ENCODE data around the gene RPL36A. TPM values are rescaled to one million over a fixed set of nuclear protein-coding genes. Genes with fewer than 3 reads are reported as not detected.
A peak's percentile ranks its signal among the peaks of the same experiment; 100 is the strongest.

Gene RPL36A
- total and polyA plus RNA-seq, 10 of the 15 experiments (the other 5 are each of a cell fraction or from before 2014, with no cell fraction given), result 425 to 4,528 (median 3,270) TPM

- TF ChIP-seq ZNF207 (IDR thresholded peaks at IDR 0.05; ENCODE audit: borderline replicate concordance) (no peak), MEF2A (IDR thresholded peaks at IDR 0.05; ENCODE audit: insufficient read depth, low read depth, low read length) (no peak), ZNF384 (IDR thresholded peaks at IDR 0.05; ENCODE audit: borderline replicate concordance, low read depth, low read length) (no peak), SPI1 (IDR thresholded peaks at IDR 0.05; ENCODE audit: borderline replicate concordance, insufficient read depth, low read depth, low read length) (no peak), CBX3 (IDR thresholded peaks at IDR 0.05; ENCODE audit: borderline replicate concordance, low read depth) (no peak), ETV6 (conservative IDR thresholded peaks at IDR 0.05 in 1 of 2, IDR thresholded peaks at IDR 0.05 in 1 of 2; ENCODE audit: borderline replicate concordance in 1 of 2, low read depth in 1 of 2) (no peak), SMAD5 (IDR thresholded peaks at IDR 0.05; ENCODE audit: low read depth) (peak; percentile 80; the same call in 1 of the 2 replicates), IKZF1 (conservative IDR thresholded peaks at IDR 0.05) (peak; percentile 40), LARP7 (IDR thresholded peaks at IDR 0.05) (no peak; the same call in 1 of the 2 replicates), IRF4 (IDR thresholded peaks at IDR 0.05; ENCODE audit: low read depth, low read length) (no peak), RBBP5 (conservative IDR thresholded peaks at IDR 0.05) (no peak), CBFB (IDR thresholded peaks at IDR 0.05; ENCODE audit: low read depth) (peak; percentile 36; the same call in 1 of the 2 replicates), HCFC1 (IDR thresholded peaks at IDR 0.05; ENCODE audit: low read length) (no peak), TCF3 (IDR thresholded peaks at IDR 0.05; ENCODE audit: borderline replicate concordance, insufficient read depth, low read depth, low read length) (no peak), CEBPB (IDR thresholded peaks at IDR 0.05; ENCODE audit: borderline replicate concordance in 1 of 2, low read depth in 2 of 2, low read length in 2 of 2) (no peak), RFX5 (IDR thresholded peaks at IDR 0.05; ENCODE audit: low read depth, low read length) (no peak), EED (IDR thresholded peaks at IDR 0.05; ENCODE audit: low read depth) (no peak), ZNF24 (IDR thresholded peaks at IDR 0.05) (no peak), ZBTB40 (IDR thresholded peaks at IDR 0.05; ENCODE audit: borderline replicate concordance) (peak; percentile 74), MYB (IDR thresholded peaks at IDR 0.05; ENCODE audit: borderline replicate concordance, low read depth, low read length) (no peak), DPF2 (IDR thresholded peaks at IDR 0.05) (no peak), MEF2B (IDR thresholded peaks at IDR 0.05; ENCODE audit: partially characterized antibody, poor library complexity, severe bottlenecking) (no peak), ZSCAN29 (IDR thresholded peaks at IDR 0.05) (no peak), ATF2 (IDR thresholded peaks at IDR 0.05; ENCODE audit: low read length) (no peak), CTCF (IDR thresholded peaks at IDR 0.05 in 2 of 3, conservative IDR thresholded peaks at IDR 0.05 in 1 of 3; ENCODE audit: control insufficient read depth in 2 of 3, extremely low read depth in 1 of 3, insufficient read depth in 1 of 3, low read depth in 3 of 3, low read length in 3 of 3) (no peak)
Observed at GRCh38 chrX:101348452-101349192, 42.2 kb upstream of the RPL36A start, which contains the start of gene TIMM8A (continued).

All from GM12878 (cell line).